ENCODE measurements around the gene TMEM60.

Gene TMEM60

DNA sequence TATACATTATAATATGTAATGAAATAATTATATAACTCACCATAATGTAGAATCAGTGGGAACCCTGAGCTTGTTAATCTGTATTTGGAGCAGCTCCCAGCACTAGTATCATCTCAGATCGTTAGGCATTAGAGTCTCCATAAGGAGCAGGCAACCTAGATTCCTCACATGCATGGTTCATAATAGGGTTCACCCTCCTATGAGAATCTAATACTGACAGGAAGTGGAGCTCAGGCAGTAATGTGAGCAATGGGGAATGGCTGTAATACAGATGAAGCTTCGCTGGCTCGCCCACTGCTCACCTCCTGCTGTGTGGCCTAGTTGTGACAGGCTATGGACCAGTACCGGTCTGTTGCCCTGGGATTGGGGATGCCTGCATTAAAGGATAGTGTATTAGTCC, 52.5 kb downstream of the TMEM60 start:
- Mint-ChIP-seq H3K4me1 (ENCODE audit: low read depth) (peaks cover 14% of the 10 kb centered on the region), H3K27ac (no peak overlapping the region), H3K4me3 (no peak overlapping the region), H3K9me3 (no peaks in the 10 kb centered on the region), H3K36me3 (ENCODE audit: low read depth) (peaks cover 38% of the 10 kb centered on the region), H3K27me3 (no peaks in the 10 kb centered on the region)
